NCI-H1694 (cell line): Measurements from ENCODE around the gene LCN15.
"Not testable (repeated sequence)": the region's sequence is repeated elsewhere in the genome, so short reads cannot be mapped to it uniquely, and the experiment has no call there.

Experiments
- DNase-seq: peaks from one replicate; lab custom pipeline; 2025; lab: John Stamatoyannopoulos, UW

The LCN15 gene

DNA sequence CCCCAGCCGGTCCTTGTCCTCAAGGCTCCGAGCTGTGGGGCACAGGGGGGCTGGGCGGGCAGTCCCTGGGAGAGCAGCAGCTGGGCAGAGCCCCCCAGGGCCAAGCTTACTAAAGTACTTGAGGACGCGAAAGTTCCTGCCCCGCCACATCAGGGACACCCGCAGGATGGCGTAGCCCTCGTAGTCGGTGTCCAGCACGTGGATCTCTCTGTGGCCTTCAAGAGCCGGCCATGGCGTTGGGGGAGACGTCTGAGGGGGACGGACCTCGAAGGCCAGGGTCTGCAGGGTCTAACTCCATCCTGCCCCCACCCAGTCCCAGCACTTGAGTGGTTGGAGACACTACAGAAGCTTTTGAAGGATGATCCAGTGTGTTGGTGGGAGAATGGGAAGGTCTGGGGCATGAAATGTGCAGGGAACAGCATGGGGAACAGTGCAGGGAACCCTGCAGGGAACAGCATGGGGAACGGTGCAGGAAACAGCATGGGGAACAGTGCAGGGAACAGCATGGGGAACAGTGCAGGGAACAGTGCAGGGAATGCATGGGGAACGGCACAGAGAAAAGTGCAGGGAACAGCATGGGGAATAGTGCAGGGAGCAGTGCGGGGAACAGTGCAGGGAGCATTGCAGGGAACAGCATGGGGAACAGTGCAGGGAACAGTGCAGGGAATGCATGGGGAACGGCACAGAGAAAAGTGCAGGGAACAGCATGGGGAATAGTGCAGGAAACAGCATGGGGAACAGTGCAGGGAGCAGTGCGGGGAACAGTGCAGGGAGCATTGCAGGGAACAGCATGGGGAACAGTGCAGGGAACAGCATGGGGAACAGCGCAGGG, 8.8 kb downstream of the LCN15 start:
- DNase-seq: not testable (repeated sequence)

DNA sequence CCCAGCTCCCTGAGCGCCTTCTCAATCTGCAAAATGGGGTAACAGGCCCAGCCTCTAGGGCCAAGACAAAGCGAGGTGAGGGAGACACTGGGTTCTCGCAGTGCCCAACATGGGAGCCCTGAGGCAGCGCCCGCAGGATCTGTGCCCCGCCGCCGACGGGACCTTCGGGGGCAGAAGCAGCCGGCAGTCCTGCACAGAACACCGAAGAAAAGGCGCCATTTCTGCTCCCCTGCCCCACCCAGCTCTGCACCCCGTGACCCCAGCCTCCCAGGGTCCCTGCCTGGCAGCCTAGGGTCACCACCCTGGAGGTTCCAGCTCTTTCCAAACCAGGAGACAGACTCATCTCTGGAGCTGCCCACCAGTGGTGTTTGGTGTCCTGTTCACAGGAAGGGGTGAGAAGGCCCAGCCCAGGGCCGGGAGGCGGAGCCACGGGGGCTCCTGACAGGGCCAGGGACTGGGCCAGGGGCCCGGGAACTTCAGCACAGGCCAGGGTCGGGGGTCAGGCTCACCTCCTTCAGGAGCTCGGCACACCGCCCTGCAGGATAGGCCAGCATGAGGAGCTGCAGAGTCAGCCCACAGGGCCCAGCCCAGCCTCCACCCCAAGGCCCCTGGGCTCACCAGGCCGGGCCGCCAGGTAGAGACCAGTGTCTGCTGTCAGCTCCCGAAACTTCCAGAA, 9.6 kb downstream of the LCN15 start:
- DNase-seq: no peak

DNA sequence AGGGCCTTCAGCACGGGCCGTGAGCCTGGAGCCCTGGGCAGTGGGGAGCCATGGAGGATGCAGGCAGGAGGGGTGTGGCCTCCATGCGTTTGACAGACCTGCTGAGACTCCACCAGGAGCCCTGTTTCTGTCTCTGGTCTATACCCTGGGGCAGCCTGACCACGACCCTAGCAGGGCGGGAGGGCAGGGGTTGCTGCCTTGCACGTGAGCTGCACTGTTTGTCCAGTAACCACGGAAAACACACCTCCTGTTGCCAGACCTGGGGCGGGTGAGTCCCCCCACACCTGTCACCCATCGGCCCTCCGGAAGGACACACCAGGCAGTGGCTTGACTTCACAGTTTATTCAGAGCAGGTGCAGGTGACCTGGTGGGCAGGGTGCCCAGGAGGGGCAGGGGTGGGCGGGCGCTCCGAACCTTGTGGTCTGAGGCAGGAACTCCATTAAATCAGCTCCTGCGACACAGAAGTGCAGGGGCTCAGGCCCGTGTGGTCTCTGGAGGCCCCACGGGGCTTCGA, 10.2 kb downstream of the LCN15 start:
- DNase-seq: no peak

- no peak for DNase-seq
Measured at GRCh38 chr9:136753371-136754058, 10.8 kb downstream of the LCN15 start.

GRCh38 chr9:136751814-136752213, 12.5 kb downstream of the LCN15 start:
- DNase-seq: no peak

DNA sequence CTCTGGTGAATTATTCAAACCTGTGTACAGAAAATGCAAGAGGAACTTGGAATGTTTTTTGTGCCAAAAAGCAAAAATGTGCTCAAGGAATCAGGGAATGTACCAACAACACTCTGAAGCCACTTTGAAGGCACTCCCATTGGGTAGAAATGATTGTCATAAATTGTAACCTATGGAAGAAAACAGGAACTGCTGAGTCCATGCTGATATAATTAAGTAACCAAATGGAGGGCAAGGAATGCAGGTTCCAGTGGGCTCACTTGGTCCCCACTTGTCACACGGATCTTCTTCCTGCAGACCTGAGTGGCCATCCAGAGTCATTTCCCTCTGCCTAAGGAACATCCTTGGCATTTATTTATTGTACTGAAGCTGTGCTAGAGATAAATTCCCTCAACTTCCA, 13.1 kb downstream of the LCN15 start:
- DNase-seq: no peak

GRCh38 chr9:136750526-136750925, 13.8 kb downstream of the LCN15 start:
- DNase-seq: no peak

DNA sequence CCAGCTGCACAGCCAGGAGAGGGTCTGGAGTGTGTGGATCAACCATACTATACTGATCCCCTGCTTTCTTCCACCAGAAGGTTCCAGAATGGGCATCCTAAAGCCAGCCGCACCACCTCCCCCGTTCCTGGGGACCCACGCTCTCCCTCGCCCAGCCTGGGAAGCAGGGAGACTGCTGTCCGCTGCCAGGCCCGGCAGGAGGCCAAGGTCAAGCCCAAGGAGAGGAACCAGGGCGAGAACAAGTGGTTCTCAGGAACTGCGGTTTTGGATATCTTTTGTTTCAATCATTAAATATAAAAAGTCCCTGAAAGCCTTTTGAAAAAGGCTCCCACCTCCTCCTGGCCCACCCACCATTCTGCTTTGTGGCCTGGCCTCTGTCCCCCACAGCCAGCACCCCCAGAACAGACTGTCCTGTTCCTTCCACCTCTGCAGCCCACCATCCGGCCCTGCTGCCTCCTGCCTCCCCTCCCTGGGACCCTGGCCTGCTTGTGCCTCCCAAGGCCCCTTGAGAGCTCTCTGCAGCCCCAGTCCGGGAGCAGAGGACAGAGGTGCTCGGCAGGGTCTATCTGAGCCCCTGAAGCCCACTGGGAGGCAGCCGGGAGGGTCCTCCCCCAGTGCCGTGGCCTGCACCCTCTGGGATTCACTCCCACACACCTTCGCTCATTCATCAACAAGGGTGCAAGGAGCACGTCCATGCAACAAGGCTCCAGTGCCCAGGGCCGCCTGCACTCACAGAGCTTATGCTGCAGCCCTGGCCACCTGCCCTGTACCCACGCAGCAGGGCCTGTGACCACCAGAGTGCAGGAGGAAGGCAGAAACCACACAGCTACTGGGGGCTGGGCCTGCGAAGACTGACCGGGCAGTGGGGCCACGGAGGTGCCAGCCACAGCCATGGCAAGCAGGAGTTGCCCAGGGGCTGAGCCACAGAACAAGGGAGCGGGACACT, 15.4 kb downstream of the LCN15 start:
- no peak for DNase-seq

DNA sequence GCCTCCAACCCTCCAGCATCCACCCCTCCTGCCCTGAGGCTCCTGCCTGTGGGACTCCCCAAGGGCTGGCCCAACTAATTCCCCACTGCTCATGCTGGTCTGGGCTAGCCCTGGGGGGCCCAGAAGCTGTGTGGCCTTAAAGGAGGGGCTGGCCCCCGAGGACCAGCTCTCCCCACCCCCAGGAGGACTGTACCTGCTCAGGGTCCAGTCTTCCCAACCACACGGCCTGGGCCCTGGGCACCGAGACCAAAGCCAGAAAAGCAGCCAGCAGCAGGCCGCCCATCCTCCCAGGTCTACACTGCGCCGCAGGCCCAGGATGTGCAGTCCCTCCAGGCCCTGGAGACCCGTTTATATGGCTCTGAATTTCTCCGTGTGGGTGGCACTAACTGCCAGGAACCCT, 16.1 kb downstream of the LCN15 start, which contains the start of gene LCN6:
Gene LCN6 (minus strand): TSS at position 325 of the 400 bp plus-strand sequence. CDS start 42 bp downstream, at position 283.
- no peak for DNase-seq

DNA sequence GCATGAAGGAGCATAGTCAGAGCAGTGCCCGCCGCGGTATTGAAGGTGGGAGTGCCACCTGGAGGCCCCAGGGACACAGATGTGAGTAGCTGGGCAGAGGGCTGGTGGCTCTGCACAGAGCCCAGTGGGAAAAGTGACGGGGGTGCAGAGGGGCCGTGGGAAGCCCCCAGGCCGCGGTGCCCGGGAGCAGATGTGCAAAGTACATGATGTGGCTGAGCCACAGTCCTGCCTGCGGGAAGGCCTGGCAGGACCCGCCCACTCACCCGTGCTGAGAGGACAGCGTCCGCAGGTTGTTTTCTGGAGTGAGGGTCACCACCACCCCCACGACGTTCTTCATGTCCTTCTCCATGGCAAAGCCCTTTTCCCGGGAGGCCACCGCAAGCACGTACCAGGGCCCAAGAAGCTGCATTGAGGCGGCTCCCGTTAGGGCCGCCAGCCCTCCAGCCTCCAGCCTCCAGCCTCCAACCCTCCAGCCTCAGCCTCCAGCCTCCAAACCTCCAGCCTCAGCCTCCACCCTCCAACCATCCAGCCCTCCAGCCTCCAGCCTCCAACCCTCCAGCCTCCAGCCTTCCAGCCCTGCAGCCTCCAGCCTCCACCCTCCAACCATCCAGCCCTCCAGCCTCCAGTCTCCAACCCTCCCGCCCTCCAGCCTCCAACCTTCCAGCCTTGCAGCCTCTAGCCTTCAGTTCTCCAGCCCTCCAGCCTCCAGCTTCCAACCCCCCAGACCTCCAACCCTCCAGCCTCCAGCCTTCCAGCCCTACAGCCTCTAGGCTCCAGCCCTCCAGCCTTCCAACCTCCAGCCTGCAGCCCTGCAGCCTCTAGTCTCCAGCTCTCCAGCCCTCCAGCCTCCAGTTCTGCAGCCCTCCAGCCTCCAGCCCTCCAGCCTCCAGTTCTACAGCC, 16.9 kb downstream of the LCN15 start:
- no peak for DNase-seq

DNA sequence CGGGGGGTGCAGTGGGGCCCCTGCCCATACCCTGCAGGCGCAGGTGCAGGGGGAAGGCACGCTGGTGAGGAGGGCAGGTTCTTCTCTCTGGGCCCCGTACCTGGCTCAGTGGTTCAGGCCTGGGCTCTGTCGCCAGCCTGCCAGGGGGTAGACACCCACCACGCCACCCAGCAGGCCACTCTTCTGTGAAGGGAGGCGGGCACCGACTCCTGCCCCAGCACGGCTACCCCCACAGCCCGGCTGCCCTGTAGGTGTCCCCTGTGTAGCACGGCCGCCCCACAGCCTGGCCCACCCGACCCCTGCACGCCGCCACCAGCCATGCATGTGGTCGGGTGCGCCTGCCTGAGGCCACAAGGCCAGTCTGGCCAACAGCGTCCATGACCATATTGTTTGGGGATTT, 17.7 kb downstream of the LCN15 start:
- no peak for DNase-seq

DNA sequence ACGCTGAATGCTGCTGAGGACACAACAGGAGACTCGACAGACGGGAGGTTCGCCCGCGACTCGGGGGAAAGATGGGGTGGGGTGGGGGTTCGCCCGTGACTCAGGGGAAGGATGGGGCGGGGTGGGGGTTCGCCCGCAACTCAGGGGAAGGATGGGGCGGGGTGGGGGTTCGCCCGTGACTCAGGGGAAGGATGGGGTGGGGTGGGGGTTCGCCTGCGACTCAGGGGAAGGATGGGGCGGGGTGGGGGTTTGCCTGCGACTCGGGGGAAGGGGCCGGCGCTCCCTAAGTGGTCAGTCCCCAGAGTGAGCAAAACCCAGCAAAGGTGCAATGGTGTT, 18.2 kb downstream of the LCN15 start:
- no peak for DNase-seq

DNA sequence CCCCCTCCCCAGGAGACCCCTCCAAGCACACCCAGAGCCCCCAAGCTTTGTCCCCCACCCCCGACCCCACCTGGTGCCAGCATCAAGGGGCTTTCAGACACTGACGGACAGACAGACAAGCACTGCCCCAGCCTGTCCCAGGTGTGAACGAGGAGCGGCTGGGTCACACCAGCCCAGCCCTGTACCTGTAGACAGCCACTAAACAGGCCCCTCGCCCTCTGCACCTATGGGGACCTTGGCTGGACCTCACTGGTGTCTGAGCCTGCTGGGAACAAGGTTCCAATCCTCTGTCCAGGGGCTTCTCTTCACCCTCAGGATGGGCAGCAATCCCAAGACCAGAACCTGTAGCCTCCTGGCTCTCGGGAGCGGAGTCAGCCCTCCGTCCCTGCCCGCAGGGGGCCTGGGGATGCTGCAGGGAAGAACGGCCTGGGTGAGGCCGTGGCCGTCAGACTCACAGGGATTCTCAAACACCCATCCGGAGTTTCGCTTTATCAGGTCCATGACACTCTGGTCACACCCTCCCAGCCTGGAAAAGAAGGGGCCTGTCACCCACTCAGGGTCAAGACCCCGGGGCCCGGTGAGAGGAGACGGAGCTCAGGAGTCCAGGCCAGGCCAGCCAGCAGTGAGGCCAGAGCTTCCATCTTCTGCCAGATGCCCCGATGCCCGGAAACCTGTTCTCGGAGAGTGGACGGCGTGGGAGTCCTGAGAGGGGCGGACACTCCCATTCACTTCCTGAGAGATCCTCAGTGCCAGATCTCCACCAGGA, 18.7 kb downstream of the LCN15 start:
- no peak for DNase-seq

DNA sequence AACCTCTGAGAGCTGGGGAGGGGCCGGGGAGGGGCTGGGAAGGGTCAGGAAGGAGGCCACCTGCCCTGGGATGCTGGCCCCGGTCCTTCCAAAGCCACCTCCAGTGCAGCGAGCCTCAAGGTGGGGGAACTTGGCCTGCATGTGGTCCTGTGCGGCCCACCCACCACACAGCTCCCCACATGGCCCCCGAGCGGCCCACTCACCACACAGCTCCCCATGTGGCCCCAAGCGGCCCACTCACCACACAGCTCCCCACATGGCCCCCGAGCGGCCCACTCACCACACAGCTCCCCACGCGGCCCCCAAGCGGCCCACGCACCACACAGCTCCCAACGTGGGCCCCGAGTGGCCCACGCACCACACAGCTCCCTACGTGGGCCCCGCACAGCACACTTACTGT, 19.5 kb downstream of the LCN15 start:
- no peak for DNase-seq

DNA sequence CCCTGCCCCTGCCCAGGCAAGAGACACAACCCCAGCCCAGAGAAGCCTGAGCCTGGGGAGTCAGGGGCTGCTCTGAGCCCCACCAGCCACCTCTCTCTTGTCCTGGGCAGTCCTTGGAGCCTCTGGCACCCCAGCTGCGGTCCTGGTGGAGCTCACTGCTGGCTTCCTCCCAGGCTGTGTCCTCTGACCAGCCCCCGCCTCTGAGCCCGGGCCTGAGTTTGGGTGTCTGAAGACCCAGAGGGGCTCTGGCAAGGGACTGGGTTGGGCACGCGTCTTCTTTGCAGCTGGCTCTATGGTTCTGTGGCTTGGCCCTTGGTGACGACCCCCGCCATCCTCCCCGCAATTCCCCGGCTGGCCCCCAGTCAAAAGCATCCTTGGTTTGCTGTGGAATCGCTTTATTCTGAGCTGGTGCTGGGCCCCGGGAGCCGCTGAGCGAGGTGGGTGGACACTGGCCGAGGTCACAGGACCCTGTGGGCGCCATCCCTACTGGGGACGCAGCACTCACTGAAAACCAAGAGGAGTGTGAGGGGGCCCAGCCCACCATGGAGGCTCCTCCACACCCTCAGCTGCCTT, 20.6 kb downstream of the LCN15 start:
- DNase-seq: no peak

DNA sequence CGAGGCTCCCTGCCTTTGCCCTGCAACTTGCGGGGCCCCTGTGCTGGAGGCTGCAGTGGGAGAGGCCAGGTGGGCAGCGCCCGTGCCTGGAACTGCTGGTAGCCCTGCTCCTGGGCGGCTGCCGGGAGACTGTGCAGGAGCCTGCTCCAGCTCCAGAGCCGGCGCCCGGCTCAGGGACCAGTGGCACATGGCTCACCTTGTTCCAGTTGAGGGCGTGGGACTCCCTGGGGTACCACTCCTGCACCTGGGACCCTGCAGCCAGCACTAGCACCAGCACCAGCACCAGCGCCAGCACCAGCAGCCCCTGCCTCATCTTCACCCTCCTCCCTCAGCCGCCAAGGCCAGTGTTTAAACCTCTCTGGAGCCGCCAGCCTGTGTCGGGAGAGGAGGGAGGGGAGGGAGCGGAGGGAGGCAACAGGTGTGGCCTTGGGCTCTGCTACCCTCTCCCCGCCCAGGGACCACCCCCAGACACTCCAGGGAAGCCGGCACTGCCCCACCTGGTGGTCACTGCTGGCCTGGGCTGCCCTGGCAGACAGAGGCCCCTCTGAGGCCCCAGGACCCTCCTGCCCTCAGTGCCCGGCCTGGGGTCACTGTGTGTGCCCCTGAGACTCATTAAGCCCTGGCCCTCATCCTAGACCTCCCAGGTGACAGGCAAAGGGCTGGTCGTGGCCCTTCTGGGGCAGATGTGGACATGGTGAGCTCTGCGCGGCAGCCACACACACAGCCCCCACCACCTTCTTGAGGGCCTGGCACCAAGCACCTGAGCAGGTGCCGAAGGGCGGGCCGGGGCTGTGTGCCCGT, 21.5 kb downstream of the LCN15 start, which contains the start of gene LCN10:
Gene LCN10 (minus strand): TSS at position 350 of the 801 bp plus-strand sequence. CDS start 37 bp downstream, at position 313.
- no peak for DNase-seq

DNA sequence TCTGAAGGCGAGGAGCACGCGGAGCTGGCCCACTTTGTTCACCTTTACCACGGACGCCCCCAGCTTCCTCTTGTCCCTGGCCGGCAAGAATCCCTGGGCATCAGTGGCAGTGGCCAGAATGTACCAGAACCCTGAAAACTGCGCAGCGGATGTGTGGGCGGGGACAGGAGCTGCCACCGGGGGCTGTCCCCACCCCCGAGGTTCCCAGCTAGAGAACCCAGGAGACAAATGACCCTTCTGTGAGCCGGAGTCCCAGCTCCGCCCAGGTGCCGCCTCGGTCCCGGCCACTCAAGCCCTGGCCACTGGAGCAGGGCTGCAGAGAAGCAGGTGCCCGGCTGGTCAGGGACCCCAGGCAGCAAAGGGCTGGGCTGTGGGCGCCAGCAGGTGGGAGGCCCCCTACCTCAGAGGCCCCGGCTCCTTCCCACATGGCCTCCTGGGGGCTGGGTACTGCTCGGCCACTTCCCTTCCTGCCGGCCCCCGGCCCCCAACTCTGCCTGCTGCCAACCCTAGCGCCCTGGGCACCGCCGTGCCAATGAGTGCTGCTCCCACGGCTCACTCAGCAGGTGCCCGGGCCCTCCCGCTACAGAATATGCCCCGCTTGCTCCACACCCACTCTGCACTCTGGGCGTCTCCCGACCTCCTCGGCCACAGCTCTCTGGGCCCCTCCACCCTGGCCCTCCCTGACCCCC, 22.3 kb downstream of the LCN15 start:
- DNase-seq: no peak
